GM19025 (cell line): ENCODE measurements around the gene CTAGE1.
"Not testable (repeated sequence)": the region's sequence is repeated elsewhere in the genome, so short reads cannot be mapped to it uniquely, and the experiment has no call there.

ENCODE experiments used
- ATAC-seq: cut with Tn5 transposase; IDR thresholded peaks from one replicate; pipeline ENCODE4 v1.9.1; 2021; ENCODE audit warnings: mild to moderate bottlenecking, low read depth, moderate library complexity; ENCODE audit not compliant: unreplicated experiment

Gene CTAGE1, protein sequence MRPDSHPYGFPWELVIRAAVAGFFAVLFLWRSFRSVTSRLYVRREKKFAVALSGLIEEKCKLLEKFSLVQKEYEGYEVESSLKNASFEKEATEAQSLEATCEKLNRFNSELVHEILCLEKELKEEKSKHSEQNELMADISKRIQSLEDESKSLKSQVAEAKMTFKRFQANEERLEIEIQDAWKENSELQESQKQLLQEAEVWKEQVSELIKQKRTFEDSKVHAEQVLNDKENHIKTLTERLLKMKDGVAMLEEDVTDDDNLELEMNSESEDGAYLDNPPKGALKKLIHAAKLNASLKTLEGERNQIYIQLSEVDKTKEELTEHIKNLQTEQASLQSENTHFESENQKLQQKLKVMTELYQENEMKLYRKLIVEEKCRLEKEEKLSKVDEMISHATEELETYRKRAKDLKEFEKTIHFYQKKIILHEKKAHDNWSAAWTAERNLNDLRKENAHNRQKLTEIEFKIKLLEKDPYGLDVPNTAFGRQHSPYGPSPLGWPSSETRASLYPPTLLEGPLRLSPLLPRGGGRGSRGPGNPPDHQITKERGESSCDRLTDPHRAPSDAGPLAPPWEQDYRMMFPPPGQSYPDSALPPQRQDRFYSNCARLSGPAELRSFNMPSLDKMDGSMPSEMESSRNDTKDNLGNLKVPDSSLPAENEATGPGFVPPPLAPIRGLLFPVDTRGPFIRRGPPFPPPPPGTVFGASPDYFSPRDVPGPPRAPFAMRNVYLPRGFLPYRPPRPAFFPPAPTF

DNA sequence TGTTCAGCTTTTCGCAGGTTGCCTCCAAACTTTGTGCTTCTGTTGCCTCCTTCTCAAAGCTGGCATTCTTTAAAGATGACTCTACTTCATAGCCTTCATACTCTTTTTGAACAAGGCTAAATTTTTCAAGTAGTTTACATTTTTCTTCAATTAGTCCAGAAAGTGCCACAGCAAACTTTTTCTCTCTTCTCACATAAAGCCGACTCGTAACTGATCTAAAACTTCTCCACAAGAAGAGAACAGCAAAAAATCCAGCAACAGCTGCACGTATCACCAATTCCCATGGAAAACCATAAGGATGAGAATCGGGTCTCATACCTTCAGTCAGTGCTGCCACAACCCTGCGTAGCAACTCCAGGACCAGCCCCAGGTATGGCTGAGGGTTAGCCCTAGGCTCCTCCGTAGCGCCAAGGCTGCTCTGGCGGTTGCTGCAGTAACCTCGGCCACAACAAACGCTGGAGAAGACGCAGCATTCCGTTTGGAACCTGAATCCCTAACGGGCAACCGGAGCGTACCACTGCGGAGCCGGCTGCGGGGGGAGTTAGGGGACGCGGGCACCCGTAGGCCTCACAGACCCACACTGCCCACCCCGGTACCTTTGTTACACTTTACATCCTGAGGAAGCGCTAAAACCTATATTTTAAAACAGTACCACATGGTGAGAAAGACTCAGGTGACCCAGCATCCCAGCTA is at the start of gene CTAGE1:
CTAGE1 (minus strand) TSS at position 420 of the 693 bp plus-strand sequence; CDS start at position 316, 104 bp downstream.
- no peak for ATAC-seq

DNA sequence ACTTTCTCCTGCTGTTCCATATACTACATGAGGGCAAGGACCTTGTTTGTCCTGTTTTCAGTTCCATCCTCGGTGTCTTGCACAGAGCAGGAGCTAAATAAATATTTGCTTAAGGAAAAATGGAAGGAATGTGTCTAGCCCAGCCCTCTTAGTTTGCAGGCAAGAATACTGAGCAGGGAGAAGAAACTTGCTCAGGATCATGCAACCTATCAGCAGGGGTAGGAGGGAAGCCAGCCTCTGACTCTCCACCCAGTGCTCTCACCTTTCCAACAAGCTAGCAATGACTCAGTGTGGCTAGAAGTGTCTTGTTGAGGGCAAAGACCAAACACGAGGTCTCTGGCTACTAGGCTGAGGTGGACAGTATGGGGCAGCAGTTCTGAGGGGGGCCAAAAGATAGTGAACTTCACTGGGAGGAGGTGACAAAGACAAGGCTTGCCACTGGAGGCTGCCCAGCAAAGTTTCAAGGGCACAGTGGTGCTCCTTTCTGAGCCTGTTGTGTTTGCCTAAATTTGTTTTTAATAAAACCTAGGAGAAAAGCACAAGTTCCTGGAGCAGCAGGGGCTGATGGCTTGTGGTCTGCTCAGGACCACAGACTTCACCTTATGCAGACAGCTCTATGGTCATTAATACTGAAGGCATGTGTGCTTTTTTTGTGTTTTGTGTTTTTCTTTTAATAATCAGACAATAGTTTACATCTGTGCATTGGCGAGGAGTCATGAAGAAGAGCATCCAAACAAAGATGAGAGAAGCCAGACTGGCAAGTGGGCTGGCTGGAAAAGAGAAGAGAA is 49.1 kb upstream of the CTAGE1 start:
- ATAC-seq, result no peak

DNA sequence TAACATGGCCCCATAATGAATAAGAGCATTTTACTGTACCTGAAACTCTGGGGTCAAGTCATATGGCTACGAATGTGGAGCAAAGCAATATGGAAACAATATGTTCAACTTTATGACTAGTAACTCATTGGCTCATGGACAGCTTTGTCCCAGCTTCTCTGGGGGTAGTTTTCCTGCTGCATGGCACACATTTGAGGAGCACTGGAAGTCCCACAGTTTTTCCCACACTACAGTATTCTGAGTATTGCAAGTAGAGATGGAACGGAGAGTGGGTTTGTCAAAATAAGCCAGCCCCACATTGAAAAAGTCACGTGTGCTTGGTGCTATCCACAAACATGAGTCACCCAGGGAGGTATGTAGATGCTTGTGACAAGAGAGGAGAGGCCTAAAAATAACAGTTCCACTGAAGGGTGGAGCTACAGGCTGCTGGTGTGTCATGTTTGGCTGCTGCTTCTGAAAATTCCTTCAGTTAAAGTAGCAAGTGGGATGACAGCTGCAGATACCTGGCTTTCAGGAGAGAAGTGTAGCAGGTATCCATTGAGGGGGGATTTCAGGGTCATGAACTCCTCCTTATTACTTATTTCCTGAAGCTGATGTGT is 48.2 kb upstream of the CTAGE1 start:
- ATAC-seq, result no peak

DNA sequence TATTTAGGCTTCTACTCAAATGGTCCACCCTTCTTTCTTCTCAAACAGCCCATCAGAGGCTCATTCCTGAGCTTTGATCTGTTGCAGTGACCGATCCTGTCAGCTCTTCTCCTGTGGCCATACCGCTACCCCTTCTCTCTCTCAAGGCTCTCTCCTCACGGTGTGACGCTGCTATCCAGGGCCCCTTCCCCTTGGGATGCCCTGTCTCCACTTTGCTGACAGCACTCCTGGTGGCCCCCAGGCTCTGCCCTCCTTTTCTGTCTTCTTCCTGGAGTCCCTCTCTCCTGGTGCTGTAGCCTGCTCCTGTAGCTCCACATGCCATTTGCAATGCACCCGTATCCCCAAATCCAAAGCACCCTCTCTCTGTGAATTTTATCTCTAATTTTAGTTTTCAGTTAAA is 45.4 kb upstream of the CTAGE1 start:
- ATAC-seq, result no peak

DNA sequence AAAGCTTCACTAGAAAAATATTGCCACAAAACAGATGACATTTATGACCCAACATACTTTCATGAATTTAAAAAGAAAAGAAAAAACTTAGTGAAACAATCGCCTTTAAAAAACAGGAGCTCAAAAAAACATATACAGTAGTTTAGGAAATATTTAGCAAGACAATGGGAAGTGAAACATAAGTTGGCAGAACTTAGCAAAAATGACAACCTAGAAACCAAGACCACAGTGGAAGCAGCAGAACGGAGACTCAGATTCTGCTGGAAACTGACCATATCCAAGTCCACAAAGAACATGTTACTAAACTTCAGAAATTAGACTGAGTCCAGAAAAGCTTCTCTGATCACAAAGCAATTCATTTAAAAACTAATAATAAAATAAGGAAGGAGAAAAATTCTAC is 41.8 kb upstream of the CTAGE1 start:
- no peak for ATAC-seq

DNA sequence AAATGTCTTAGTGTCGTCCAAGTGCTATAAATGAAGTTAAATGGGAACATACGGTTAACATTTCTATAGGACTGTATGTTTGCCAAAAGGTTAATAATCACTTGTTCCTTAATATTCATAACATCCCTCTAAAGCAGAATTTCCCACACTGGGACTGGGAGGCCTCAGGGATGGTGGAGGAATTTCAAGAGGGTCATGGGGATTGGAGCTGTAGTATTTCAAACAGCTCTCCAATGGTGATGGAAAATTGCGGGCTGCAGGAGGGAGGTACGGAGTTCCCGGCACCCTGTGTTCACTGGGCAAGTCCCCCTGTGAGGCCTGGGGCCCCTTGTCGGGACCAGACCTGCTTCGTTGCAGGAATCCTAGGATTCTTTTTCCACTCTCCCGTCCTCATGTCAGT is 39.8 kb upstream of the CTAGE1 start:
- ATAC-seq, result no peak

DNA sequence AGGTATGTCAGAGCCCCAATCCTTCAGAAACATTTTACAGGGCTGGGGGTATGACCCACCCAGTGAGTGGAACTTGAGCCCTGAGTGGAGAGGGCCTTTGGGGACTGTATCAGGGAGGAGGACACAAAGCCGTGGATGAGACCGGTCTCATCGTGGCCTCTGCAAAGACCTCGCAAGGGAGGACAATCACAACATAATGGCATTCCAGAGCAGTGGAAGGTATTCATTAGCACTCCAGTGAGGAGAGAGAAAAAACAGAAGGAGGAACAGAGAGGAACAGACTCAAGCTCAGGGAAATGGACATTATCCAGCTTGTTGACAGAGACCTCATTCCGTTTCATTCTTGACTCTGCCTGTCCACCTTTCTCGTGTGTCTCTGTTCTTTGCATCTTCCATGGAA is 38.8 kb upstream of the CTAGE1 start:
- ATAC-seq, result no peak

DNA sequence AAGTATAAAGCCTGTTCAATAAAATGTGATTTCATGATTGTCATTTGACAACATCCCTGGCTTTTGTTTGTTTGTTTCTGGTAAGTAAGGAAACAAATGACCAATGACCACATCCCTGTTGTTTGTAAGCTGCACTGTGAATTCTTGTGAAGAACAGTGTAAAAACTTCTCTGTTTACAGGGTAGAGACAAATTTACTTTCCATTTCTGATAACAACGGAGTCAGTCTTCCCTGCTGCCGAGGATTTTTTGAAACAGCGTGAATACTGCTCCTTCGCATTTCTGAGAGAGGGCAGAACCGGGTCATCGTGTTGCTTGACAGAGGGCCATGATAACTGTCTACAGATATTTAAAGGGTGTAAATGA is 38.4 kb upstream of the CTAGE1 start:
- ATAC-seq, result no peak

DNA sequence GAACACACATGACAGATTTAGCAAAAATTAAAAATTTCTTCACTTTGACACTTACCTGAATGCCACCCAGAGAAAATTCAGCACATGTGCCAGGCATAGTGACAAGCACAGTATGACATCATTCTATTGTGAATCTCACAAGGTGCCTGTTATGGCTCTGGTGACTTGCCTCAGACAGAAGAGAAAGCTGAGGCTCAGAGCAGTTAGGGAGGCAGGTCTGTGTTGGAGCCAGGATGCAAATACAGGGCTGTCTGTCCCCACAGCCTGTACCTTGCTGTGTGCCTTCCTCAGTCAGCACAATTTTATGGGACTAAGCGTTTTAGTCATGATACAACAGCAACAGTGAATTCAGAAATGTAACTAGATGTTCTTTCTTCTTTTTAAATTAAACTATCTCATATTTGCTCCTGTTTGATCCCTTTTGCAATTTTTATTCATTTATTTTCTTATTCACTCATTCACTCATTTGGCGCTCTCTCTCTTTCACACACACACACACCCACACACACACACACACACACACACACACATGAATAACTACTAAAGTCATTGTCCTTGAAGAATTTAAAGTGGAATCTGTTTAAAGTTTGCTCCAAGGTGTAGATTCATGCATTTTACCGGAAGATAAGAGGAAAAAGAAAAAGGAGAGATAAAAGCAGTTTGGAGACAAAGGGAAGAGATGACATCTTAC is 37.9 kb upstream of the CTAGE1 start:
- no peak for ATAC-seq

DNA sequence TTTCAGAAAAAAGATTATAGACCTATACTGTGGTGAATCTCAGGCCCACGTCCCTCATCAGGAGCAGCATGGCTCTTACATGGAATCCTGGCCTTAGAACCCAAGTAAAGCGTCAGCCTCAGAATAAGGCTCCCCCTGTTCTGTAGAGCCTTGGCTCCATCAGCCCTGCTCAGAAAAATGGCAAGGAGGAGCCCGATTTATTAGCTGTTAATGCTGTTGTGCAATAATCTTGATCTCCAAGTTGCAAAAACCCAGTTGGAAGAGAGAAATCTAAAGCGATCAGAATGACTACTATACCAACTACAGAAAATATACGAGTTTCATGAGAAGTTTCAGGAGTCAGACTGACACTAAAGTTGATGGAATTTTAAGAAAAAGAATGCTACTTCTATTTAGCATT is 35.6 kb upstream of the CTAGE1 start:
- ATAC-seq, result no peak

DNA sequence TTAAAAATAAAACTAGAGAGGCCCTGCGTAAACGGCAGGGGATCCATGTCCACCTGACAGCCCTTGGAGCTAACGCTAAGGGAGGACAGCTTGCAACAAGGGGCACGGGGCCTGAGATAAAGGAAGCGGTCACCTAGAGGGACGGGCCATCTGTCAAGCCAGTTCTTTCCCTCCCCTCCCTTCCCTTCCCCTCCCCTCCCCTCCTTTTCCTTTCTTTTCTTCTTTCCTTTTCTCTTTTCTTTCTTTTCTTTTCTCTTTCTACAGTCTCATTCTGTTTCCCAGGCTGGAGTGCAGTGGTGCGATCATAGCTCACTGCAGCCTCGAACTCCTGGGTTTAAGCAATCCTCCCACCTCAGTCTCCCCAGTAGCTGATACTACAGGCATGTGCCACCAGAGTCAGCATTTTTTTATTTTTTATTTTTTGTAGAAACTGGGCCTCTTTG is 34.5 kb upstream of the CTAGE1 start:
- ATAC-seq, result no peak

DNA sequence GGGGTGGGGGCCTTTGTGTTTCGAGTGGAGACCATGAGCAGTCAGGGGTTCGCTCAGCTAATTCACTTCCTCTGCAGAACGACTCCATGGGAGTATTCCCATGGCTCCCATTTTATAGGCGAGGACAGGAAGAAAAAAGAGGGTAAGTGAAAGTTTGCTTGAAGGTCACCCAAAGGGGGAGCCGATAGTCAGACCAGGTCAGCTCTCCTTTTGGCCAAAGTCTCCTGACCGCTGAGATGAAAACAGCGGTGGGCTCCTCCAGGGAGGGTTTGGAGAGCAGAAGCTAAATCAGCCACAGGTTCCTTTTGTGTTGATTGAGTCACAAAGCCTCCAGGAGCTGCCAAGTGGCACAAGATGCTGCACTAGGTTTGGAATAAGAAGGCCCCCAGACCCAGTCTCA is 34.1 kb upstream of the CTAGE1 start:
- no peak for ATAC-seq

DNA sequence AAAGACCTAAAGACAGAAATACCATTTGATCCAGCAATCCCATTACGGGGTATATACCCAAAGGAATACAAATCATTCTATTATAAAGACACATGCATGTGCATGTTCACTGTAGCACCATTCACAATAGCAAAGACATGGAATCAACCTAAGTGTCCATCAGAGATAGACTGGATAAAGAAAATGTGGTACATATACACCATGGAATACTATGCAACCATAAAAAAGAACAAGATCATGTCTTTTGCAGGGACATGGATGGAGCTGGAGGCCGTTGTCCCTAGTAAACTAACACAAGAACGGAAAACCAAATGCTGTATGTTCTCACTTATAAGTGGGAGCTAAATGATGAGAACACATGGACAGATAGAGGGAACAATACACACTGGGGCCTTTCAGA is 33.1 kb upstream of the CTAGE1 start:
- not testable (repeated sequence) for ATAC-seq

DNA sequence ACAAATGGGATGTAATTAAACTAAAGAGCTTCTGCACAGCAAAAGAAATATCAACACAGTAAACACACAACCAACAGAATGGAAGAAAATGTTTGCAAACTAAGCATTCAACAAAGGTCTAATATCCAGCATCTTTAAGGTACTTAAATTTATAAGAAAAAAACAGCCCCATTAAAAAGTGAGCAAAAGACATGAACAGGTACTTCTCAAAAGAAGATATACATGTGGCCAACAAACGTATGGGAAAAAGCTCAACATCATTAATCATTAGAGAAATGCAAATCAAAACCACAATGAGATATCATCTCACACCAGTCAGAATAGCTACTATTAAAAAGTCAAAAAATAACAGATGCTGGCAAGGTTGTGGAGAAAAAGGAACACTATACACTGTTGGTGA is 32.6 kb upstream of the CTAGE1 start:
- not testable (repeated sequence) for ATAC-seq

DNA sequence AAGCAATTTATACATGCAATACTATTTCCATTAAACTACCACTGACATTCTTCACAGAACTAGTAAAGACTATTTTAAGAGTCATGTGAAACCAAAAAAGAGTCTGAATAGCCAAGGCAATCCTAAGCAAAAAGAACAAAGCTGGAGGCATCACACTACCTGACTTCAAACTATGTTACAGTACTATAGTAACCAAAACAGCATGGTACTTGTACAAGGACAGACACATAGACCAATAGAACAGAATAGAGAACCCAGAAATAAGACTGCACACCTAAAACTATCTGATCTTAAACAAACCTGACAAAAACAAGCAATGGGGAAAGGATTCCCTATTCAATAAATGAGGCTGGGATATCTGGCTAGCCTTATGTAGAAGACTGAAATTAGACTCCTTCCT is 32.0 kb upstream of the CTAGE1 start:
- not testable (repeated sequence) for ATAC-seq

DNA sequence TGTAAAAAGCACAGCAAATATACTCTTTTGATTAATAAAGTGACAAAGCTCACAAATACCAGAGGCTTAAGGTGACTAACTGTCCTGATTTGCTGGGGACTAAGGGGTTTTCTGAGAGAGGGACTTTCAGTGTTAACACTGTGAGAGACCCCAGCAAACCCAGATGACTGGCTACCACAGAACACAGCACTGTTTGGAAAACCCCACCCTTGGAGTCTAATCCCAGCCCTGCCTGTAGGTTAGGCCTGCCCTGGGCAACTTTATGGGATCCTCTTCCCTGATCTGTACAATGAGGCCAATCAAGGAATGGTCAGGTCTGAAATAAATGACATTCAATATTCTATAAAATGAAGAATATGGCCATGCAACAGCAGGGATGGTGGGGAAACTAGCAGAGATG is 30.5 kb upstream of the CTAGE1 start:
- ATAC-seq, result no peak

DNA sequence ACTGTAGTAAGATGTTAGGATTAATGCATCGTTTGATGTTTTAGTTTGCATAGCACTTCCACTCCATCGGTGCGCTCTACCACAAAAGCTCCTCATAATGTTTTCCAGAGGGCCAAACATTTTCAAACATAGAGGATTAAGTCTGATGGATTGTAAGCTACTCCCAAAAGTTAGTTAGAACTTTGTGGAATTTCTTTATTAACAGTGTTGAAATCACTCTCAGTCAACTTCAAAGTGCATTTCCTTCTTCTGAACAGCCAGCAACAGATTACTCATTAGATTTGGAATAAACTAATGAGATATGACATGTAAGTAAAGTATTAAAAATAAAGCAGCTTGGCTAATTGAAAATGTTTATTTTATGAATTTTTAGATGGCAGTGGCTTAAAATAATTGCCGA is 30.1 kb upstream of the CTAGE1 start:
- ATAC-seq, result no peak

DNA sequence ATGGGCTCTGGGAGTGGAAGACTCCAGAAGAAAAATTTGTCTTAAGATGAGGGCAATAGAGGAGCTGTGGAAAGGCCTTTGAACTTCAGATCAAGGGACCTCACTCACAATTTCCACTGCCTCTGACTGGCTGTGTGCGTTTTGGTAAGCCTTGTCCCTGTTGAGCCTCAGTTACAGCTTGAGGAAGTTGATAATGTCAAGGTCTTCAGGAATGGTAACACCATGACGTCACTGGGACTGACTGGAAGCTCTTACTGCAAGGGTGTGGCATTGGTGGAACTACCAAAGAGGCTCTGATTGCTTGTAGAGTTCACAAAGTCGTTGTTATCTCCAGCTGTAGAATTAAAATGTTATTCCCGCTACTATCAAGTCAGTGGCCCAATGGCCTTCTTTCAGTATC is 29.2 kb upstream of the CTAGE1 start:
- ATAC-seq, result no peak

DNA sequence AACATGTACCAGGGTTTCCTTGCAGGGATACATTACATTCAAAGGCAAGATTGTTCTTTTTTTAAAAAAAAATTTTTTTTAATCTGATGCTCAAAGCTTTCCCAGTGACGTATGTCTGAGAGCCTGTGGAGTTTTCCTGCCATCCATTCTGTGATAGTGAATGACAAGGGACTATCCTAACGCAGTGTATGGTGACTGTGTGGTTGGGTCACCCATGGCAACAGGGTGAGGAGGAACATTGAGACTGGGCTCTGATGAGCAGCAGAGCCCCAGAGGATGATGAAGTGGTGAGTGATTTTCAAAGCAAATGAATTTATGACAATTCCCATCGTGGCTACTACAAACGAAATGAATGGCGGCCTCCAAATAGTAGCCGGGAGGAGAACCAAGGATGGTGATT is 28.6 kb upstream of the CTAGE1 start:
- ATAC-seq, result no peak

DNA sequence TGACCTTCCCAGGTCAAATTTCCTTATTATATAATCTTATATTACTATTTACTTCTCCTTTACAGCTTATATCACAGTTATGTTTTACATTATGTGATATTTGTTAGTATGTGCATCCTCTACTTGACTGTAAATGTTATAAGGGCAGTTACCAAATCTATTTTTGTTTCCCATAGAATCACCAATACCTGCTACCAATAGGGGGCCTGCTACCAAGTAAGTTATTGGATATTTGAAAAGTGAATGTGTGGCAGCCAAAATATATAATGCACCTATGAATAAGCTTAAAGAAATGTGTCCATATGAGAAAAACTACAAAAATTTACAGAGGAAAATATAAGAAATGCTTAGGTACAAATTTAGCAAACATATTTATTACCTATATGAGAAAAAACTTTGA is 23.9 kb upstream of the CTAGE1 start:
- ATAC-seq, result no peak
